Measurements from ENCODE around the gene SUDS3. TPM values are rescaled to one million over a fixed set of nuclear protein-coding genes. Genes with fewer than 3 reads are reported as not detected.

Gene SUDS3
- total RNA-seq, 3 donors from 2014 or later: 38.9 to 66.3 (median 47.2) TPM

GRCh38 chr12:118337194-118337838 lies 39.0 kb upstream of the SUDS3 start:
- DNase-seq (ENCODE audit: low spot score in 2 of 2): no peak
- Histone ChIP-seq H3K27me3 (no peaks in the 10 kb centered on the region), H3K4me3 (no peak overlapping the region), H3K36me3 (no peaks in the 10 kb centered on the region), H3K27ac (no peak overlapping the region), H3K9me3 (no peaks in the 10 kb centered on the region), H3K4me1 (no peaks in the 10 kb centered on the region)
- TF ChIP-seq POLR2AphosphoS5 (IDR thresholded peaks at IDR 0.05) (no peak), CTCF (IDR thresholded peaks at IDR 0.05) (no peak), POLR2A (IDR thresholded peaks at IDR 0.05) (no peak)
- intact Hi-C loops (cut with DNase I; ENCODE audit: low total_unique reads): no loop called here

- intact Hi-C loops (cut with DNase I; ENCODE audit: low total_unique reads): no loop called here
Observed at GRCh38 chr12:118342090-118342489, 34.3 kb upstream of the SUDS3 start.

GRCh38 chr12:118344829-118345228 lies 31.5 kb upstream of the SUDS3 start:
- Histone ChIP-seq H3K9me3 (no peaks in the 10 kb centered on the region), H3K27me3 (no peaks in the 10 kb centered on the region), H3K27ac (no peak overlapping the region), H3K36me3 (no peaks in the 10 kb centered on the region), H3K4me1 (no peaks in the 10 kb centered on the region), H3K4me3 (no peak overlapping the region)
- no peak for DNase-seq (ENCODE audit: low spot score in 2 of 2)
- intact Hi-C loops (cut with DNase I; ENCODE audit: low total_unique reads): no loop called here
- TF ChIP-seq CTCF (IDR thresholded peaks at IDR 0.05) (no peak), POLR2A (IDR thresholded peaks at IDR 0.05) (no peak), POLR2AphosphoS5 (IDR thresholded peaks at IDR 0.05) (no peak)

More at GRCh38 chr12:118342090-118342489, 34.3 kb upstream of the SUDS3 start:
- no peaks in the 10 kb centered on the region for H3K4me1 ChIP-seq
- no peak overlapping the region for H3K27ac ChIP-seq
- H3K4me3 ChIP-seq: no peak overlapping the region
- H3K36me3 ChIP-seq: no peaks in the 10 kb centered on the region
- no peaks in the 10 kb centered on the region for H3K9me3 ChIP-seq
- DNase-seq (ENCODE audit: low spot score in 2 of 2): no peak
- TF ChIP-seq POLR2AphosphoS5 (IDR thresholded peaks at IDR 0.05) (no peak), POLR2A (IDR thresholded peaks at IDR 0.05) (no peak), CTCF (IDR thresholded peaks at IDR 0.05) (no peak)
- no peaks in the 10 kb centered on the region for H3K27me3 ChIP-seq

- no peak overlapping the region for H3K4me3 ChIP-seq
- no peak for TF ChIP-seq CTCF (IDR thresholded peaks at IDR 0.05)
- no peak for TF ChIP-seq POLR2A (IDR thresholded peaks at IDR 0.05)
- no peak for TF ChIP-seq POLR2AphosphoS5 (IDR thresholded peaks at IDR 0.05)
- no peak for DNase-seq (ENCODE audit: low spot score in 2 of 2)
- intact Hi-C loops (cut with DNase I; ENCODE audit: low total_unique reads): no loop called here
- no peaks in the 10 kb centered on the region for H3K4me1 ChIP-seq
- no peaks in the 10 kb centered on the region for H3K36me3 ChIP-seq
- H3K27ac ChIP-seq: no peak overlapping the region
- no peaks in the 10 kb centered on the region for H3K27me3 ChIP-seq
- no peaks in the 10 kb centered on the region for H3K9me3 ChIP-seq
Observed at GRCh38 chr12:118345355-118345754, 31.0 kb upstream of the SUDS3 start.

- no peak overlapping the region for H3K4me3 ChIP-seq
- no peak for DNase-seq (ENCODE audit: low spot score in 2 of 2)
- no peaks in the 10 kb centered on the region for H3K36me3 ChIP-seq
- intact Hi-C loops (cut with DNase I; ENCODE audit: low total_unique reads): no loop called here
- no peaks in the 10 kb centered on the region for H3K27me3 ChIP-seq
- TF ChIP-seq CTCF (IDR thresholded peaks at IDR 0.05) (no peak), POLR2A (IDR thresholded peaks at IDR 0.05) (no peak), POLR2AphosphoS5 (IDR thresholded peaks at IDR 0.05) (no peak)
- H3K9me3 ChIP-seq: no peaks in the 10 kb centered on the region
- H3K27ac ChIP-seq: no peak overlapping the region
- no peaks in the 10 kb centered on the region for H3K4me1 ChIP-seq
Observed at GRCh38 chr12:118346895-118347294, 29.5 kb upstream of the SUDS3 start.

All from breast epithelium (tissue), 4 donors.